H54 (cell line): ENCODE measurements around the gene SUPT3H.

Experiments
- DNase-seq: peaks from one replicate; pipeline ENCODE4 v3.0.0; 2011; ENCODE audit warnings: low spot score, mixed read lengths; ENCODE audit not compliant: insufficient read length
- FAIRE-seq: peaks from 3 replicates; lab custom pipeline; 2011; peaks lifted over from hg19 to GRCh38; lab: Jason Lieb, UNC
- POLR2A ChIP-seq: IDR thresholded peaks from 2 replicates; pipeline ENCODE4 v1.6.1; 2011; ENCODE audit warnings: low read depth, mild to moderate bottlenecking, low read length

SUPT3H gene

GRCh38 chr6:45377554-45378333, at the start of gene SUPT3H:
Gene SUPT3H, minus strand, starts transcription at chr6:45377934.
- peak; percentile 89 for TF ChIP-seq POLR2A
- peak; percentile 84 for FAIRE-seq
- peak; percentile 91 for DNase-seq

GRCh38 chr6:45426251-45426650, 48.5 kb upstream of the SUPT3H start:
- TF ChIP-seq POLR2A, result no peak
- FAIRE-seq (no peak), DNase-seq (no peak)

DNA sequence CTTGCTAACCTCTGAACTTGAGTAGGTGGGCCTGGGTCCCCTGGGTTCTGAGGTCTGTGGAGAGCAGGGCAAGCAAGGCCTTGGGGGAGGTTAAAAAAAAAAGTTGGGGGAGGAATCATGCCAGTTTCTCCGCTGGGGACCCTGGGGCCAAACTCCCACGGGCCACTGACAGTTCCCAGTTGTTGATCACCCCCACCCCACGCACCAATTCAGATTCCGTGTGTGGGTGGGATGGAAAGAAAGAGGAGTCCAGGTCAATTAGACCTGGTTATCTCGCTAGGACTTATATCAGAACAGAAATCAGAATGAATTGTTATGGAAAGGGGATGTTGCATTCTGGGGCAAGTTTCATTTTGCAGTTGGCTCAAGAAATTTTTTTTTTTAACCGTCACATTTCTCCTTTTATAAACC, 46.7 kb upstream of the SUPT3H start:
- FAIRE-seq, result no peak
- DNase-seq, result no peak
- TF ChIP-seq POLR2A, result no peak

GRCh38 chr6:45423824-45424450, 46.2 kb upstream of the SUPT3H start:
- no peak for TF ChIP-seq POLR2A
- DNase-seq (no peak), FAIRE-seq (no peak)

DNA sequence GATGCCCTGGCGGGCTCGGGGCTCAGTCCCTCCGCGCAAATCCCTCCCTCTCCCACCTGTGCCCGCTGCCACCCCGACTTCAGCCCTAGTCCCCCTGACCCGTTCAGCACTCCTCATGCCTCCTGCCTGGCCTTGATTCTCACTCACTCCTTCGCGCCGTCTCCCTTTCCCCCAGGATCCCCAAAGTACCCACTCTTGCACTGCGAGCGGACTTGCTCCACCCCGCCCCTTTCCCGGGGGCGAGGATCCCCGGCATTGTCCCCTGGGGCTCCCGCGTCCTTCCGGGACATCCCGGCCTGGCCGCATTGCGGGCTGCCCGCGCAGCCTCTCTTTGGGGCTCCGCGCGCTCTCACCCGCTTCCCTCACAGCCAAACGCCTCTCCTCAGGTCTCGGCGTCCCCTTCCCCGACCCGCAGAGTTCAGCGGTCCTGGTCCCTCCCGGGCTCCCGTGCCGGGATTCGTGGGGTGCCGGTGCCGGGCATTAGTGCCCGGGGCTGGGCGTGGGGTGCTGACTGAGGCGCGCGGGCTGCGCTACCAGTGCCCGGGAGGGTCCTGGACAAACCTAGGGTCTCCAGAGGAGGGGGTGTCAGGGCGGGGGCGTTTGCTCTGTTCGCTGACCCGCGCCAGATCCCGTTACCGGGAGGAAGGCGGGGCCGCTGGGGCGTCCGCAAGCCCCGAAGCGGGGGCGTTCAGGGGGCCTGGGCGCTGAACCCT, 45.5 kb upstream of the SUPT3H start:
- no peak for FAIRE-seq
- peak; percentile 29; the same call in 1 of the 2 replicates for TF ChIP-seq POLR2A
- DNase-seq, result no peak

DNA sequence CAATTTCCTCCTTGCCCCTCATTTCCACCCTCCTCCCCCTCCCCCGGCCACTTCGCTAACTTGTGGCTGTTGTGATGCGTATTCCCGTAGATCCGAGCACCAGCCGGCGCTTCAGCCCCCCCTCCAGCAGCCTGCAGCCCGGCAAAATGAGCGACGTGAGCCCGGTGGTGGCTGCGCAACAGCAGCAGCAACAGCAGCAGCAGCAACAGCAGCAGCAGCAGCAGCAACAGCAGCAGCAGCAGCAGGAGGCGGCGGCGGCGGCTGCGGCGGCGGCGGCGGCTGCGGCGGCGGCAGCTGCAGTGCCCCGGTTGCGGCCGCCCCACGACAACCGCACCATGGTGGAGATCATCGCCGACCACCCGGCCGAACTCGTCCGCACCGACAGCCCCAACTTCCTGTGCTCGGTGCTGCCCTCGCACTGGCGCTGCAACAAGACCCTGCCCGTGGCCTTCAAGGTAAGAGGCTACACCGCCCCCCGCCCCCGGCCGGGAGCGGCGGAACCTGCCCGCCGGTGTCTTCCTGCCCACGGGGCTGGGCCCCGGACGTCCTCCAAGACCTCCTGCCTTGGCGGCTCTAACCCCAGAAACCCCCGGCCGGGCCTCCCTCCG, 44.9 kb upstream of the SUPT3H start:
- DNase-seq (no peak), FAIRE-seq (no peak)
- TF ChIP-seq POLR2A, result no peak

DNA sequence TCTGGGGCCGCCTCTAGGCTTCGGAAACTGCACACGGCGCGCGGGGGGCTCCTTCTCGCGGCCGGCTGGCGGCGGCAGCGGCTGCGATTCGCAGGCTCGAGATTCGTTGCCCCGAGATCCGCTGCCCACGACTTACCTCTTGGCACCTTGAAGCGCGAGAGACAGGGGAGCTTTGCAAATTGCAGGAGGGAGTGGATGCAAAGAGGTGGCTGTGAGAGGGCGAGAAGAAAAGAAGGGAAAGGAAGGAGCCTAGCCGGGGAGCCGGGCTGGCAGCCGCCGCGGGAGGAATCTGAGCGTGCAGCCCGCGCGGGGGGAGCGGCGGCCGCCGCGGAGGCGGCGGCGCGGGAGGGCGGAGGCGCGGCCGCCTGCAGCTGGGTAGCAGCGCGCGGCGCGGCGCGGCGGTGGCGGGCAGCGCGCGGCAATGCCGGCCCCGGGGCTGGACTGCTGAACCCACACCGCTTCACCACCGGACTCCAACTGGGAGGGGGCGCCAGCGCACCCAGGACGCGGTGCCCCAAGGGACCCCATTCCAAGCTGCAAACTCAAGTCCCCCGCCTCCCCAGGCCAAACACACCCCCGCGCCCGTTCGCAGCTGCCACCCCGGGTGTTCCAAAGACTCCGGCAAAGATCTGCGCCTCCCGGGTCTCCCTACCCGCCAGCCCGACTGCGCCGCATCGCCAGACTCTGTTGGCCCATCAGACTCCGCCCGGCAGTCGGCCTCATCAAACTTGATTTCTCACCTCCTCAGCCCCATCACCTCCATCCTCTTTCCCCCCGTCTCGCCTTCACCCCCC, 44.2 kb upstream of the SUPT3H start:
- peak; percentile 7; the same call in 1 of the 2 replicates for TF ChIP-seq POLR2A
- FAIRE-seq (no peak), DNase-seq (peak; percentile 77)

DNA sequence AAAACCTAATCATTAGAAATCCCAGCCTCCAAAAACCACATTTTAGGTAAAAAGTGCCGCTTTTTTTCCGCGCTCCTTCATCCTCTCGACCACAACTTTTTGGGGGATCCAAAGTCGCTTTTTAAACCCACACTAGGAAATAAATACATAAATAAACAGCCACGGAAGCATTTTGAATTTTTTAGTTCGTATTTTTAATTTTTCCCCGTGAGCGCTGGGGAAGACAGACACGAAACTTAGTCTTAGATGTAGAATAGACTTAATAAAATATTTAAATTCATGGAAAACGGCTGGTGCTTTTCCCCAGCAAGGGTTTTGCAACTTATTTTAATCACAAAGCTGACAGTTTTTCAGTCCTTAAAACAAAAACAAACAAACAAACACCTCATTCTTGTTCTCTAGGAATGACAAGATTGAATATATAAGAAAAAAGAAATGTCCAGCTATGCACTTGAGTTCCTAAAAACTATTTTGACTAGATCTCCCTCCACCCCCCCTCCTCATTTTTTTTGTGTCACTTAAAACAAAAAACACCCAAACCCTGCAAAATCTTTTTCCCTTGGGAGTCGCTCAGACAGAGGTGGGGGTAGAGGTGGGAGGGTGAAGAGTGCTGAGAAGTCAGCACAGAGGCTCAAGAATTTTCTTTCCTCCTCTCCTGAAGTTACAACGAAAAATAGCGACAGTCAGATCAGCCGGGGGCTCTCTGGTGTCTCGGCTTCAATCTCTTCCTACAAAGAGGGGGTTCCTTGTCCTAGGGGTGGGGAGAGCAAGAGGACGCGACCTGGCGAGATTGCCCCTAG, 43.4 kb upstream of the SUPT3H start:
- DNase-seq (no peak), FAIRE-seq (no peak)
- no peak for TF ChIP-seq POLR2A

DNA sequence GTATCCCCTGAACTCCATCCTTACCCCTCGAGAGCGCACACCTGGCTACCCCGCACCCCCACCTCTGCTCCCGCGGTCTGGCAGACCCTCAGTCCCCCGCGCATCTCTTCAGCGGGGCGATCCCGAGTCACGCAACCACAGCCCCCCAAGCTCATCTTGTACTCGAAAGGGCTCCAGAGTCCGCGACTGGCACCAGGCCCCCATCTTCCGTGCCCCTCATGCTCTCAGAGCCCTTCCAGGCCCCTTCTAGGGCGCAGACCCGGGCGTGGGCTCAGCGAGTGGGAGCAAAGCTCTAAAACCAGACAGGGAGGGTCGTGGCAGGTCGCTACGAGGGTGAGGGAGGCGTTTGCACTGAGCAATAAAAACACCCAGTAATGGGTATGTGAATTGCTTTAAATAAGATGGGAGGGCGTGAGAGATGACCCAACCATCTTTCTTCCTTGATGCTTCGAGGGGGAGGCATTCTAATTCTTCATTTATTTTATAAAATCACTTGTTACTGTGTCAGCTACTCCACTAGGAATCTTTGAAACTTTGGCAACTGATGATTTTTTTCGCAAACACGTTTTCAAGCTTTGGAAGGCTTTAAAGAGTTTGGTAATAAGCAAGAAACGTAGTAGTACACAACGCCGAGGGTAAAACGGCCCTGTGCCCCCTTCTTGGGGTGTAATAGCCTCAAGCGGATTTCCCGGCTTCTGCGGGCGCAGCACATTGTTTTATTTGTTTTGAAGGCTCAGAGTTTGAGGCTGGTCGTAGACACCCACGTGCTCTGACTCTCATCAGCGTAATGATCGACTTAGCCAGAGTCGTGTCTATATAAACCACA, 42.6 kb upstream of the SUPT3H start:
- no peak for TF ChIP-seq POLR2A
- no peak for DNase-seq
- FAIRE-seq, result peak; percentile 72

- no peak for TF ChIP-seq POLR2A
- FAIRE-seq (no peak), DNase-seq (no peak)
Observed at GRCh38 chr6:45419571-45420082, 41.9 kb upstream of the SUPT3H start.

DNA sequence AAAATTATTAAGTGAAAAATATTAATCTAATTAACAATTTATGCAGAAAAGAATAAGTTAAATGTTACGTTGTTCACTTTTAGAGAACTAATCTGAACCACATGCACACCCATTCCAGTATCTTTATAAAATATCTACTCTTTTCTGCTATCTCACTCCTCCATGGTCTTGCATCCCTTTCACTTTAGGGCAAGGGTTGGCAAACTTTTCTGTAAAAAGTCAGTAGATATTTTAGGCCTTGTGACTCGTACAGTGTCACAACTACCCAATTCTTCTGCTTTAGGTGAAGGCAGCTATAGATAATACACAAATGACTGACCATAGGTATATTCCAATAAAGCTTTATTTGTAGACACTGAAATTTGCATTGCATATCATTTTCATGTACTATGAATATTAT, 39.7 kb upstream of the SUPT3H start:
- FAIRE-seq, result no peak
- no peak for TF ChIP-seq POLR2A
- DNase-seq, result no peak
